B cell (primary cell): ENCODE measurements around the gene RAB3D. TPM values are rescaled to one million over a fixed set of nuclear protein-coding genes. Genes with fewer than 3 reads are reported as not detected.

Experiments
- ATAC-seq: fragments of 200-7000 bp; cut with Tn5 transposase; one replicate; pipeline ENCODE4 v1.10.0; 2021; ENCODE audit warnings: low read depth, mild to moderate bottlenecking, moderate number of reproducible peaks, moderate library complexity
- CTCF ChIA-PET: fragments of 350-600 bp; sonication (Branson Sonifier 250); formaldehyde crosslinking; loops from one replicate; lab custom pipeline; 2021; ENCODE audit warnings: antibody characterized with exemption, inconsistent platforms; lab: Charles Lee
- POLR2A ChIA-PET: fragments of 350-600 bp; sonication (Branson Sonifier 250); formaldehyde crosslinking; loops from one replicate; lab custom pipeline; 2021; ENCODE audit warnings: antibody characterized with exemption; lab: Charles Lee
- DNase-seq: peaks from one replicate; pipeline ENCODE4 v3.0.0; 2013
- H2AFZ ChIP-seq: 2 replicates; pipeline ENCODE4 v1.6.1; 2012; ENCODE audit warnings: mild to moderate bottlenecking, low read depth, low read length; ENCODE audit not compliant: insufficient read depth, poor library complexity, severe bottlenecking
- H3K27ac ChIP-seq, 2 donors: 1 replicate in 1 of 2; 2 replicates in 1 of 2; pipeline ENCODE4 v1.5.1; 2012 to 2013; ENCODE audit warnings: low read length in 2 of 2, mild to moderate bottlenecking in 2 of 2, moderate library complexity in 1 of 2
- H3K27me3 ChIP-seq, 4 experiments: fragments of 200-600 bp in 1 of 4; sonication (generic) in 1 of 4; replicated peaks in 1 of 4; 1 replicate in 2 of 4; 2 replicates in 2 of 4; pipeline versions ENCODE4 v1.6.1 to v1.7.0; 2013 to 2016; ENCODE audit warnings: low read length in 3 of 4, mild to moderate bottlenecking in 2 of 4, mixed read lengths in 1 of 4, moderate library complexity in 1 of 4; ENCODE audit not compliant: insufficient read depth in 4 of 4, control insufficient read depth in 3 of 4; ENCODE audit errors: control extremely low read depth in 1 of 4
- H3K36me3 ChIP-seq, 2 experiments: replicated peaks in 1 of 2; 1 replicate in 1 of 2; 2 replicates in 1 of 2; pipeline versions ENCODE4 v1.6.1 to v1.7.1; 2013; ENCODE audit warnings: low read length in 1 of 2; ENCODE audit not compliant: insufficient read depth in 2 of 2, control insufficient read depth in 1 of 2; ENCODE audit errors: control extremely low read depth in 1 of 2, extremely low read depth in 1 of 2
- H3K4me1 ChIP-seq, 2 donors: fragments of 200-600 bp in 1 of 2; sonication (generic) in 1 of 2; 1 replicate in 1 of 2; 2 replicates in 1 of 2; pipeline versions ENCODE4 v1.5.1 to v1.6.1; 2013 to 2017; ENCODE audit warnings: low read length in 2 of 2; ENCODE audit not compliant: control insufficient read depth in 2 of 2, insufficient read depth in 2 of 2
- H3K4me2 ChIP-seq: replicated peaks from 2 replicates; pipeline ENCODE3; 2012; ENCODE audit warnings: mild to moderate bottlenecking, low read depth, low read length; ENCODE audit not compliant: poor library complexity, severe bottlenecking
- H3K4me3 ChIP-seq, 5 experiments: fragments of 200-600 bp in 1 of 5; sonication (generic) in 1 of 5; 1 replicate in 3 of 5; 2 replicates in 2 of 5; pipeline versions ENCODE4 v1.5.1 to v1.7.0; 2011 to 2016; ENCODE audit warnings: low read length in 4 of 5, mild to moderate bottlenecking in 4 of 5, low read depth in 2 of 5, control low read depth in 1 of 5, moderate library complexity in 1 of 5; ENCODE audit not compliant: insufficient read depth in 1 of 5; ENCODE audit errors: control extremely low read depth in 1 of 5, extremely low read depth in 1 of 5
- H3K79me2 ChIP-seq: fragments of 200-600 bp; sonication (generic); one replicate; pipeline ENCODE4 v1.6.0; 2016; ENCODE audit warnings: low read length; ENCODE audit not compliant: control insufficient read depth, insufficient read depth
- H3K9ac ChIP-seq: fragments of 200-600 bp; sonication (generic); 2 replicates; pipeline ENCODE4 v1.6.1; 2017; ENCODE audit warnings: mild to moderate bottlenecking, low read length, moderate library complexity
- H3K9me3 ChIP-seq, 3 donors: one replicate each; pipeline versions ENCODE4 v1.6.1 to v1.7.1; 2013; ENCODE audit warnings: low read length in 2 of 3; ENCODE audit not compliant: control insufficient read depth in 2 of 3, insufficient read depth in 1 of 3; ENCODE audit errors: control extremely low read depth in 1 of 3
- H4K20me1 ChIP-seq: 2 replicates; pipeline ENCODE4 v1.6.0; 2012; ENCODE audit warnings: mild to moderate bottlenecking, low read length; ENCODE audit not compliant: insufficient read depth, control insufficient read depth, poor library complexity, severe bottlenecking
- H3K27ac Mint-ChIP-seq: one replicate; pipeline ENCODE4 v1.8.0; 2021; ENCODE audit warnings: mixed read lengths
- H3K27me3 Mint-ChIP-seq: one replicate; pipeline ENCODE4 v1.8.0; 2021; ENCODE audit warnings: mixed read lengths
- H3K4me1 Mint-ChIP-seq: one replicate; pipeline ENCODE4 v1.8.0; 2021; ENCODE audit warnings: mixed read lengths
- H3K4me3 Mint-ChIP-seq: one replicate; pipeline ENCODE4 v1.8.0; 2021; ENCODE audit warnings: mixed read lengths
- H3K9me3 Mint-ChIP-seq: one replicate; pipeline ENCODE4 v1.8.0; 2022; ENCODE audit warnings: mixed read lengths; ENCODE audit not compliant: insufficient read depth
- EZH2 ChIP-seq: IDR thresholded peaks from 2 replicates; pipeline ENCODE4 v1.6.1; 2012; ENCODE audit warnings: borderline replicate concordance, low read depth, mild to moderate bottlenecking, moderate library complexity, low read length; ENCODE audit not compliant: insufficient read depth, poor library complexity, severe bottlenecking
- WGBS: methylation state at CpG from one replicate; pipeline ENCODE4 v1.1.5; 2013; ENCODE audit warnings: missing lambda C conversion rate; ENCODE audit not compliant: insufficient coverage; 5-methylcytosine and 5-hydroxymethylcytosine counted together
- intact Hi-C: fragments of 100-400 bp; cut with micrococcal nuclease; formaldehyde crosslinking; loops from one replicate; pipeline ENCODE4 v1.10.0; 2022
- polyA plus RNA-seq: library from polyadenylated mRNA; depleted of rRNA; stranded (reverse); fragments of >200 nt; gene quantifications from 2 replicates; pipeline ENCODE4 v1.2.3, GENCODE V29; 2012
- total RNA-seq, 2 donors: library from RNA; stranded (reverse); fragments of 120-200 nt in 1 of 2; gene quantifications; 1 replicate in 1 of 2; 2 replicates in 1 of 2; pipeline versions ENCODE4 v1.2.3 to v1.2.4, GENCODE V29; 2013 to 2022
- TF ChIP-seq, protein P1 (sequence below): fragments of 200-600 bp; IDR thresholded peaks from one replicate; pipeline ENCODE4 v1.8.0; 2022; ENCODE audit warnings: antibody characterized with exemption, mild to moderate bottlenecking

RAB3D gene
- total and polyA plus RNA-seq, 2 donors (not counting 1 experiment from before 2014, with no cell fraction given), result 5.3 to 8.9 TPM

DNA sequence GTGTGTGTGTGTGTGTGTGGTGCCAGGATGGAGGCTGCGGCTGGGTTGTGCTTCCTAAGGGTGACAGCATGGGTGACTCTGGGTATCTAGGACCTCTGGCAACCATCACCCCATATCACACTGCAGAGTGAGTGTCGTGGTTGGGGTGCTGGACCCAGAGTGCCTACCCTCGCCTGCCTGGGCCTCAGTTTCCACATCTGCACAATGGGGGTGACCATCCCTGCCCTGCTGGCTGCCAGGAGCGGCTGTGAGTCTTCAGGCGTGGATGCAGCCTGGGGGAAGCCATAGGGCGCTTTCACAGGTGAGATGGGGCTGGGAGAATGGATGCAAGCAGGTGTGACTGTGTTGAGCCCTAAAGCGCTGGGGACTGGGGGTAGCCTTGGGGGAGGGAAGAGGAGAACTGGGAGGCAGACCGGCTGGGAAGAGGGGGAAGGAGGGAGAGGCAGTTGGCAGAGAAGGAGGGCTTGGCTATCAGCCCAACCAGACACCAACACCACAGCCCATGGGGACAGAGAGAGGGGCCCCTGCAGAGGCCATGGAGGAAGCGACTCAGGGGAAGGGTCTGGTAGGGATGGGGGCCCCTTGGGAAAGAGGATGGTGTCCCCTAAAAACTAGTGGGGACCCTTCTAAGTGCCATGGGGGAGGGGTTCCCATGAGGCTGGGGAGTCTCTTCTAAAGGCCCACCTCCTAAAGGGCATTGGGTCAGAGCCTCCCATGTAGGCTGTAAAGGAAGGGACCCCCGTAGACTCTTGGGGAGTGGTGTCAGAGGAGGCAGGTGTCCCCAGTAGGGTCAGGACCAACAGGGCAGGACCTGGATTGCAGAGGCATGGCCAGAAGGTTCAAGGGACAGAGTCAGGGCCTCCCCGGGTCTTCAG, 17.5 kb upstream of the RAB3D start:
- CTCF ChIA-PET, result no interaction called here
- Histone ChIP-seq H2AFZ (no peak overlapping the region), H3K79me2 (no peaks in the 10 kb centered on the region), H3K27ac (no peak overlapping the region), H3K4me2 (no peak overlapping the region), H3K9me3 (peaks cover 0 to 12% (median 0%) of the 10 kb centered on the region in 3 donors), H4K20me1 (no peaks in the 10 kb centered on the region), H3K9ac (no peak overlapping the region), H3K36me3 (no peaks in the 10 kb centered on the region), H3K4me3 (no peak overlapping the region), H3K27me3 (peaks cover 0 to 11% (median 4%) of the 10 kb centered on the region in 4 experiments), H3K4me1 (peaks cover 4 to 7% of the 10 kb centered on the region in 2 donors)
- Mint-ChIP-seq H3K27ac (no peak overlapping the region), H3K9me3 (no peaks in the 10 kb centered on the region), H3K4me1 (peaks cover 15% of the 10 kb centered on the region), H3K27me3 (peaks cover 13% of the 10 kb centered on the region), H3K4me3 (no peak overlapping the region)
- intact Hi-C loops, result no loop called here
- POLR2A ChIA-PET, result no interaction called here
- DNase-seq, result no peak
- 90% methylated on average over 8 of the region's 11 CpGs for WGBS
- ATAC-seq, result no peak
- no peak for TF ChIP-seq EZH2
- TF ChIP-seq, protein P1, sequence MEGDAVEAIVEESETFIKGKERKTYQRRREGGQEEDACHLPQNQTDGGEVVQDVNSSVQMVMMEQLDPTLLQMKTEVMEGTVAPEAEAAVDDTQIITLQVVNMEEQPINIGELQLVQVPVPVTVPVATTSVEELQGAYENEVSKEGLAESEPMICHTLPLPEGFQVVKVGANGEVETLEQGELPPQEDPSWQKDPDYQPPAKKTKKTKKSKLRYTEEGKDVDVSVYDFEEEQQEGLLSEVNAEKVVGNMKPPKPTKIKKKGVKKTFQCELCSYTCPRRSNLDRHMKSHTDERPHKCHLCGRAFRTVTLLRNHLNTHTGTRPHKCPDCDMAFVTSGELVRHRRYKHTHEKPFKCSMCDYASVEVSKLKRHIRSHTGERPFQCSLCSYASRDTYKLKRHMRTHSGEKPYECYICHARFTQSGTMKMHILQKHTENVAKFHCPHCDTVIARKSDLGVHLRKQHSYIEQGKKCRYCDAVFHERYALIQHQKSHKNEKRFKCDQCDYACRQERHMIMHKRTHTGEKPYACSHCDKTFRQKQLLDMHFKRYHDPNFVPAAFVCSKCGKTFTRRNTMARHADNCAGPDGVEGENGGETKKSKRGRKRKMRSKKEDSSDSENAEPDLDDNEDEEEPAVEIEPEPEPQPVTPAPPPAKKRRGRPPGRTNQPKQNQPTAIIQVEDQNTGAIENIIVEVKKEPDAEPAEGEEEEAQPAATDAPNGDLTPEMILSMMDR, result no peak

DNA sequence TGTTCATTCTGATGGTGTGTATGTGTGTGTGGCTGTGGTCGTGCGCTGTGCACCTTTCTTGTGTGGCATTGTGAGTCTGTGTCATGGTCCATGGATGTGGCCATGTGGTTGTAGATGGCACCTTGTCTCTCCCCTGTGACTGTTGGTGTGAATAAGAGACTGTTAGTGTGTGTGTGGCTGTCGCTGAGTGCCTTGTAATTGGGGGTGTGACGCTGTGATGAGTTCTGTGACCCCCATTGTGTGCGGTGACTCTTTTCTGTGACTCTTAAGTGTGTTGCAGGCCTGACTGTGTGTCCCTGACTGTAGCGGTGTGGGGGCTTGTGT, 16.6 kb upstream of the RAB3D start:
- H3K4me3 ChIP-seq, result peak overlapping the region in 2 of 5 experiments; percentile 32 to 46
- H3K4me3 Mint-ChIP-seq, result peak overlapping the region; percentile 82
- 94% methylated on average over 6 of the region's 6 CpGs for WGBS
- H3K4me1 Mint-ChIP-seq, result peaks cover 15% of the 10 kb centered on the region
- no peak overlapping the region for H3K27ac ChIP-seq
- no peaks in the 10 kb centered on the region for H3K9me3 Mint-ChIP-seq
- H3K36me3 ChIP-seq, result no peaks in the 10 kb centered on the region
- POLR2A ChIA-PET, result no interaction called here
- no peak for ATAC-seq
- H3K4me2 ChIP-seq, result peak overlapping the region; percentile 84
- H3K79me2 ChIP-seq, result no peaks in the 10 kb centered on the region
- CTCF ChIA-PET, result no interaction called here
- no peak overlapping the region for H3K9ac ChIP-seq
- no peak for DNase-seq
- intact Hi-C loops, result no loop called here
- TF ChIP-seq EZH2, result no peak
- TF ChIP-seq, protein P1, result no peak
- H3K27ac Mint-ChIP-seq, result peak overlapping the region; percentile 53
- H3K27me3 Mint-ChIP-seq, result peaks cover 13% of the 10 kb centered on the region
- H3K4me1 ChIP-seq, result peaks cover 4 to 7% of the 10 kb centered on the region in 2 donors
- no peaks in the 10 kb centered on the region for H4K20me1 ChIP-seq
- peaks cover 0 to 12% (median 0%) of the 10 kb centered on the region in 3 donors for H3K9me3 ChIP-seq
- H3K27me3 ChIP-seq, result peaks cover 0 to 11% (median 4%) of the 10 kb centered on the region in 4 experiments
- no peak overlapping the region for H2AFZ ChIP-seq
